GOT3 (cell line): Measurements from ENCODE around the gene CCNO.

ENCODE experiments used
- DNase-seq: peaks from one replicate; lab custom pipeline; 2025; ENCODE audit warnings: mixed read lengths; lab: John Stamatoyannopoulos, UW

CCNO gene

DNA sequence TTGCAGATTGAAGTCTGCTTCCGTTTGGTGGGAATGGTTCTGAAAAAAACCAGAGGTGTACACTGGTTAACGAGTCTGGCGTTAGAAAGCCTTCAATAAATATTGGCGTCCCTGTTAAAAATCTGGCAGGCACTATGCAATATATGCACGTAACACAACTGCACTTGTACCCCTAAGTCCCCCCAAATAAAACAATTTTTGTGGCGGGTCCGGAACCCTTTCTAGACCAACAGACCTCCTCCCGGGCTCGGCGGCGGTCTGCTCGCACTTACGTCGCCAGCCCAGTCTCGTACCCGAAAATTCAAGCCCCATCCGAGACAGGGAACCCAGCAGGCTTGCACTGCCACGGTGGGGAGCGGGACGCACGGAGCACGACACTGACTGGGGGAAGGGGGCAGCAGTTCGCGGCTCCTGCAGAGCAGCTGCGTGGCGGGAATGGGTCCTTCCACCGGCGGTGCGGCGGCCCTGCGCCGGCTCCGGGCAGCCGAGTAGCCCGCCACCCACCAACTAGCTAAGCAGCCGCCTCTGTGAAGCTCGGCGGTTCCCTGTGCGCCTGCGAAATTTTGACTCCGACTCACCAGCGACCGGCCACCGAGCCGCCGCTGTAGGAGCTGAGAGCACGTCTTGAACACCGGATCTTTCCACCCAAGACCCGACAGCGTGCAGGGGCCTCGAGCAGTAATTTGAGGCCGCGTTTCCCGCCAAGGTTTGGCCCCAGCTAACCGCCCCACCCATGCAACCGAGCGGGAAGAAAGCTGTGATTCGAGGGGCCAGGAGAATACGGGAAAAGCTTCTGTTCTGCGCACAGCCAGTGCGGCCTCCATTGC, 10.2 kb downstream of the CCNO start:
- no peak for DNase-seq

DNA sequence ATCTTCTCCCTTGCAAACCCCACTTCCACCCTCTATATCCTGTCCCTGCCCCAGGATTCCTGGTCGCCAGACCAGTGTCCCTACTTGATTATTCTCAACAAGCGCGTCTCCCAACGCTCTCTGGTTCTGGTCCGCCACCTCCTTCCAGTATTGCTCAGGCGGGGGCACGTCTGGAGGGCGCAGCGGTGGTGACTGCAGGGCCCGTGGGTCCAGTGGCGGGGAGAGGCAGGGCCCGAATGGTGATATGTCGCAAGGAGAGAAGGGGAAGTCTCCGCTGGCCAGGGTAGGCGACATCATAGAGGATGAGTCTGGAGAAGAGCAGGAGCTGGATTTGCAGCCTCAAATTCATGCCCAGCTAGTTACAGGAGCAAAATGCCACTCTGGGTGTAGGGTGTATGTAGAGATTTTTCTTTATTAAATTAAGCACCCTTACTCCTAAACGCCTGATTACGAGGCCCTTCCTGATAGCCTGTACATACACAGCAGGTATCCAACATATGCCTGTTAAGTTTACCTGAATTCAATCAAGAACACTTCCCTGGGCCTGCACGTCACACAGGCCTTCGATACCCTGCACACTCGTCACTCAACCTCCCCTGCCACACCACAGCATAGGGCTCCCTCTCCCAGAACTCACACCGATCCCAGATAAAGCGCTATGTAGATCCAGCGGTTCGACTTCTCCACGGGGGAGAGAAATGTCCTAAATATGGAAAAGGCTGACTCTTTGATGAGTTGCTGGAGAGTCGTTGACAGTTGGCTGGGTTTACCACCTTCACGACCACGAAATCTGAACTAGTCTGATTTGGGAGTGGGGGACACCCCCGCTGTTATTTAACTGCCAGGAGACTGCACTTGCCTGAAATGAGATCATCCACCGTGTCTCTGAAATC, 11.1 kb downstream of the CCNO start:
- no peak for DNase-seq

DNA sequence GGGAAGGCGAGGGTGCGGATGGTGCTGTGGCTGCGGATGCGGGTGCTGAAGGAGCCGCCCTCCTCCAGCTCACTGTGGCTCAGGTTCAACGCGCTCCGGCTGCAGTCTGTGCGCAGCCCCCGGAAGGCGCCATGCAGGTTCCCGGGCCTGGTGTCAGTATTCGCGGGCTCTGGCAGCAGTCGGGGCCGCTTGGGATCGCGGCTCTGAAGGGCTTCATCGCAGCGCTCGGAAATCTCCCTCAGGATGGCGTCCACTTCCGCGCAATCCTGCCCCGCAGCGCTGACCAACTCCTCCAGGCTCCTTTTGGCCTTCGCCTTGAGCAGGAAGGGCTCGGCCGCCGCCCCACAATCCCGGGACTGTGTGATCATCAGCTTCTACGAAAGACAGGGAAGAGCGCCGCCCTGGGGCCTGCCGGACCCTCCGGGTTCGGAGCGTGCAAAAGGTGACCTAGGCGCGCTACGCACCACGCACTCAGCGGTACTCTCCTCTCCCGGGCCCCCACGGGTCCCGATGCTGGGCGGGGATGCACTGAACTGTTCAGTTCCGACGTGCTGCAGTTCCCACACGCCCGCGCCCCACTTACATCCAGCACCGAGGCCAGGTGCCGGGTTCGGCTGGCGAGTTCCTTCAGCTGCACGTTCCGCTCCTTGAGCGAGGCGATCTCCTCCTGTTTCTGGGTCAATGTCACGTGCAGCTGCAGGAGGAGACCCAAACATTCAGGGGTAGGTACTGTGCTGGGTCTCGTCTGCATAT, 12.8 kb downstream of the CCNO start:
- DNase-seq = no peak

DNA sequence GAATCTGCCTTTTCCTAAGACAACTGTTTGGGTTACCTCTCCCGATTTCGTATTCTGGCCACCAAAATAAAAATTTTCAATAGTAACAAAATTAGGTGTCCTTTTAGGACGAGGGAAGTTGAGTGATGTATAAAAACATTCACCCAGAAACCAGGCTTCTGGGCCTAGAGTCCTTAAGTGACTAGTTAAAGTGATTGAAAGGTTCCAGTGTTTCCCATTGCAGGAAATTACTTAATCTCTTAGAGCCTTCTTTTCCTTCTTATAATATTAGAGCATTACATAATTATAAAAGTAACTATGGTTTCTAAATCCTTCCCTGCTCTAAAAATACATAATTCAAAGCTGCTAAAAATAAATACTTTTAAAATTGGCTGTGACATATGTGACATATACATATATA, 13.6 kb downstream of the CCNO start:
- no peak for DNase-seq

DNA sequence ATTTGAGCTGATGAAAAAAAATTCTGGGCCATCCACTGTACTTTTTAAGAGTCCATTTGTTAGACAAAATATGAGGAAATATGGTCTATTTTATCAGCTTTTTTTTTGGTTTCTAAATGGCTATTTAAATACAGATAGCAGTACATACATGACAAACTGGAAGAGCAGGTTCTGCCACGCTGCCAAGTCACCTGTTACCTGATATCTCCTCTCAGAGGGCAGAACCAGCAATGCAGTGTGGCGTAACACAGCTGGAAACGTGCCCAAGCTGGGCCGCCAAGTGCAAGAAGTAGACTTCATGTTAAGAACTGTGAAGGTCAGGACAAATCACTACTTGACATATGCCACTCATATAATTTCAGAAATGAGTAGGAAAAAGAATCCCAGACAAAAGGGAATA, 14.4 kb downstream of the CCNO start:
- DNase-seq = no peak

DNA sequence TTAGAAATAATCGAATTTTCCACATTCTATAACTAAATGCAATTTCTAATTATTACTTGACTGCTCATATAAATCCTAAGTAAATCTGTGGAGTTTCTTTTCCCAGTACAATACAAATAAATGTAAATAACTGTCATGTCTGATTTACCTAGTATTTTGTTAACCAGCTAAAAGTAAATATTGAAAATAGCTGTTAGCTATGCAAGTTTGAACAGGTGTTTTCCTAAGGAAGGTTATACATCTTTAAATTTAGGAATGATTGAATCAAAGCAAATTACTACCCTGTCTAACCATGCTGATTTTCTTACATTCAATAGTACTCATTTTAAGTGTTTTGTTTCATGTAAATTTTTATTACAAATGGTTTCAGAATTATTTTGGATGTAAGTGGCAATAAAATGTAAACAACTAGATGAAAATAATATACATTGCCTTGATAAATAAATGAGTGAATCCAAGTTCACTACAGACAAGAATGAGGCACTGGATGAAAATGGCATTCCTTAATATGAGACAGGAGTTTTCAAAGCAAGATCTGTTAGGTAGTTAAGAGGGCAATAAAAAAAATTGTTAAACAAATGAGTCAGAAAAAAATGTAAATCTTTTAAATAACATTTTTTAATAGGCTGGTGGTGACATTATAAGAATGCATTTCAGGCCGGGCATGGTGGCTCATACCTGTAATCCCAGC, 22.1 kb downstream of the CCNO start:
- no peak for DNase-seq

DNA sequence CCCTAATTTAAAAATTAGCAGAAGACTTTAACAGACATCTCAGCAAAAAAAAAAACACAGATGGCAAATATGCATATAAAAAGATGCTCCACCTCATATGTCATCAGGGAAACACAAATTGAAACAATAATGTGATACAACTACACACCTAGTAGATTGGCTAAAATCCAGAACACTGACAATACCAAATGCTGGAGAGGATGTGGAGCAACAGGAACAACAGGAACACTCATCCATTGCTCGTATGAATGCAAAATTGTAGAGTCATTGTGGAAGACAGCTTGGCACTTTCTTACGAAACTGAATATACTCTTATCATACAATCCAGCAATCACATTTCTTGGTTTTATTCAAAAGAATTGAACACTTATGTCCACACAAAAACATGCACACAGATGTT, 28.4 kb downstream of the CCNO start:
- no peak for DNase-seq

DNA sequence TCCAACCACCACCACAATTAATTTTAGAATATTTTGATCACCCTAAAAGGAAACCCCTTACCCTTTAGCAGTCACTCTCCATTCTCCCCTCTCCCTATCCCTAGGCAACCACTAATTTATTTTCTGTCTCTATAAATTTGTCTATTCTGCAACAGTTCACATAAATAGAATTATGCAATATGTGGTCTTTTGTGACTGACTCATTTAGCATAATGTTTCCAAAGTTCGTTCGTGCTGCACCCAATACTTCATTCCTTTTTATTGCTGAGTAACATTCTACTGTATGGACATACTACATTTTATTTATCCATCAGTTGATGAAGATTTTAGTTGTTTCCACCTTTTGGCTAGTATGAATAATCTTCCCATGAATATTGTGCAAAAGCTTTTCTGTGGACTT, 42.2 kb downstream of the CCNO start:
- DNase-seq = no peak

DNA sequence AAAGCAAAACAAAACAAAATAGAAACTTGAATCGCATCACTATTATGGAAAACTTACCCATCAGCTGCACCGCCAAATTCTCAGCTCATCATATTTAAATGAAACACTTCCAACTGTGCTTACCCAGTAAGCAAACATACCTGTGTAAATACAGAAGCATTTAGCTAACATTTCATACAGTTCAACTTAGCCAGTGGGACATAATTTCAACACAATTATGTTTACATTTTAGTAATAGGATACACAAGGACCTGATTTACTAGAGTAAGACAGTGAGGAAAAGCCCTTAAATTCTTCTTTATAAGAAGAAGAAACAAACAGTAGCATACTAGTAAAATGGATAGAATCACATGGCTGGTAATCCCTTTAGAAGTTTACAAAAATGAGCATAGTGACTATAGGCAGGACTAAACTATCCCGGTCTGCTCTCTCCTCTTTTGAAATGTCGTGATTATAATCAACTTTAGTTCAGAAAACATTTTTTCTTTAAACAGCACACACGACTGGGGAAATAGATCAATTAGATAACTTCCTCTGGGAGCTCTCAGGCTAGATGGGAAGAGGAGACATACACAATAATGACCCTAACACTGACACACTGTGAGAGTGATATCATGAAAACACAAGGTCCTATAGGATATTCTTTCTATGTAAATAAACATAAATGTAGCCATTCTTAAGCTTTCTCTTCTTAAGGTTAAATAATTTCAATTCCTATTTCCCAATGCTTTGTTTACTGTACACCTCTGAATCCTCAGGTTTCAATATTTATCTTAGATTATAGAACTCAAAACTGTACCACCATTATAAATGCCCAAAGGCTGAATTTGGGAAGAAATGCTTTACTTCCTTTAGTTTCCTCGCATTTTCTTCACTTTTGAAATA, 44.5 kb downstream of the CCNO start:
- no peak for DNase-seq

DNA sequence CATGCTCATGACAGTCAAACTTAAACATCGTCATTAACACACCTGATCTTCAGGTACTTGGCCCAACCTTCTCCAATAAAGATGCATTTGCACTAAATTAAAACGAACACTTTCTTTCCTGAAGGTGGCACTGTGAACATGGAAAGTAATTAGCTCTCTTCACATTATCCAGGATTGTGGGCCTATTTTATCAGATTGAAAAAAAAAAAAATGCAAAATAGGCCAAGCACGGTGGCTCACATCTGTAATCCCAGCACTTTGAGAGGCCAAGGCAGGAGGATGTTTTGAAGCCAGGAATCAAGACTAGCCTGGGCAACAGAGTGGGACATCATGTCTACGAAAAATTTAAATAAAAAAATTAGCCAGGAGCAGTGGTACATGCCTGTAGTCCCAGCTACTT, 46.0 kb downstream of the CCNO start:
- DNase-seq = no peak
